GM12891 (cell line): ENCODE measurements around the gene DNAH17.

Source experiments
- DNase-seq: peaks from one replicate; pipeline ENCODE4 v3.0.0; 2011; ENCODE audit warnings: low spot score; ENCODE audit not compliant: insufficient read length
- FAIRE-seq: peaks from 2 replicates; lab custom pipeline; 2011; peaks lifted over from hg19 to GRCh38; lab: Jason Lieb, UNC
- PAX5 ChIP-seq: IDR thresholded peaks from 2 replicates; pipeline ENCODE4 v1.6.1; 2011; ENCODE audit warnings: low read length, moderate library complexity, mild to moderate bottlenecking; ENCODE audit not compliant: insufficient read depth, severe bottlenecking
- POLR2A ChIP-seq: IDR thresholded peaks from 2 replicates; pipeline ENCODE4 v1.6.1; 2011; ENCODE audit warnings: low read depth, low read length, control low read depth
- POLR2AphosphoS5 ChIP-seq: IDR thresholded peaks from 2 replicates; pipeline ENCODE4 v1.6.1; 2011; ENCODE audit warnings: low read depth, low read length, control low read depth
- POU2F2 ChIP-seq: IDR thresholded peaks from 2 replicates; pipeline ENCODE4 v1.6.1; 2011; ENCODE audit warnings: low read depth, mild to moderate bottlenecking, control low read depth, low read length, moderate library complexity
- SPI1 ChIP-seq: IDR thresholded peaks from 2 replicates; pipeline ENCODE4 v1.6.1; 2011; ENCODE audit warnings: low read depth, low read length, control low read depth
- TAF1 ChIP-seq: IDR thresholded peaks from 2 replicates; pipeline ENCODE4 v1.6.1; 2011; ENCODE audit warnings: low read depth, low read length, control low read depth

The DNAH17 gene

GRCh38 chr17:78567991-78568390 lies 9.2 kb downstream of the DNAH17 start:
- FAIRE-seq (no peak), DNase-seq (no peak)
- TF ChIP-seq POLR2AphosphoS5: no peak

GRCh38 chr17:78566947-78567346 lies 10.2 kb downstream of the DNAH17 start:
- TF ChIP-seq SPI1 (no peak), PAX5 (no peak), POU2F2 (no peak), TAF1 (no peak), POLR2A (no peak), POLR2AphosphoS5 (no peak)

GRCh38 chr17:78563189-78564145 lies 13.7 kb downstream of the DNAH17 start:
- TF ChIP-seq PAX5 (no peak), POU2F2 (no peak), TAF1 (no peak), SPI1 (no peak)
- FAIRE-seq (no peak), DNase-seq (no peak)

More at GRCh38 chr17:78566947-78567346, 10.2 kb downstream of the DNAH17 start:
- FAIRE-seq: no peak
- DNase-seq: no peak

GRCh38 chr17:78562734-78563133 lies 14.5 kb downstream of the DNAH17 start:
- FAIRE-seq: no peak
- TF ChIP-seq POU2F2: no peak
- no peak for TF ChIP-seq PAX5
- no peak for TF ChIP-seq SPI1
- no peak for TF ChIP-seq TAF1
- TF ChIP-seq POLR2A: no peak
- no peak for TF ChIP-seq POLR2AphosphoS5

GRCh38 chr17:78561166-78561565 lies 16.0 kb downstream of the DNAH17 start:
- no peak for DNase-seq
- no peak for FAIRE-seq
- no peak for TF ChIP-seq POLR2A
- TF ChIP-seq POU2F2: no peak
- TF ChIP-seq PAX5: no peak
- TF ChIP-seq POLR2AphosphoS5: no peak
- no peak for TF ChIP-seq SPI1
- TF ChIP-seq TAF1: no peak

More at GRCh38 chr17:78562734-78563133, 14.5 kb downstream of the DNAH17 start:
- DNase-seq: no peak

- no peak for FAIRE-seq
- DNase-seq: no peak
- TF ChIP-seq PAX5: no peak
- TF ChIP-seq POU2F2: no peak
- no peak for TF ChIP-seq TAF1
- TF ChIP-seq SPI1: no peak
- TF ChIP-seq POLR2A: no peak
- TF ChIP-seq POLR2AphosphoS5: no peak
These were observed 16.5 kb downstream of the DNAH17 start for GRCh38 chr17:78560731-78561130.

GRCh38 chr17:78559749-78560368 lies 17.3 kb downstream of the DNAH17 start:
- no peak for FAIRE-seq
- DNase-seq: no peak
- TF ChIP-seq POLR2A: no peak
- TF ChIP-seq TAF1: no peak
- TF ChIP-seq POU2F2: no peak
- no peak for TF ChIP-seq POLR2AphosphoS5
- TF ChIP-seq SPI1: no peak
- no peak for TF ChIP-seq PAX5

- no peak for DNase-seq
- no peak for TF ChIP-seq PAX5
- no peak for TF ChIP-seq POU2F2
- no peak for TF ChIP-seq POLR2AphosphoS5
- TF ChIP-seq POLR2A: no peak
- TF ChIP-seq SPI1: no peak
- TF ChIP-seq TAF1: no peak
- FAIRE-seq: no peak
These were observed 18.2 kb downstream of the DNAH17 start for GRCh38 chr17:78558989-78559388.

- no peak for DNase-seq
- TF ChIP-seq TAF1: no peak
- no peak for TF ChIP-seq SPI1
- no peak for TF ChIP-seq POLR2AphosphoS5
- TF ChIP-seq POU2F2: no peak
- no peak for TF ChIP-seq PAX5
- TF ChIP-seq POLR2A: no peak
These were observed 18.9 kb downstream of the DNAH17 start for GRCh38 chr17:78558181-78558850.

More at GRCh38 chr17:78558181-78558850, 18.9 kb downstream of the DNAH17 start:
- FAIRE-seq: no peak
